ENCODE data around the gene AFF4. TPM values are rescaled to one million over a fixed set of nuclear protein-coding genes. Genes with fewer than 3 reads are reported as not detected.

AFF4 gene
- polyA plus RNA-seq, 1 of the 3 experiments (the other 2 are of a cell fraction), result 8.1 TPM

GRCh38 chr5:132927355-132928061 lies 35.9 kb downstream of the AFF4 start:
- Histone ChIP-seq H3K9me3 (no peaks in the 10 kb centered on the region), H3K9ac (no peak overlapping the region), H3K4me2 (no peak overlapping the region), H3K27ac (ENCODE audit: low read depth in 2 of 2, low read length in 1 of 2) (peak overlapping the region in 1 of 2 experiments; percentile 44; a peak in 2 of 4 replicates), H3K36me3 (replicated peaks in 1 of 2; ENCODE audit: control insufficient read depth in 1 of 2, insufficient read depth in 2 of 2, low read length in 1 of 2) (peaks cover 62 to 86% of the 10 kb centered on the region in 2 experiments), H2AFZ (ENCODE audit: low read depth) (no peak overlapping the region), H3K4me1 (ENCODE audit: control insufficient read depth in 1 of 2, insufficient read depth in 2 of 2, low read depth in 1 of 2, low read length in 1 of 2) (no peaks in the 10 kb centered on the region; a peak in 1 of 4 replicates), H3K9me2 (no peaks in the 10 kb centered on the region), H3K27me3 (ENCODE audit: insufficient read depth) (no peaks in the 10 kb centered on the region), H3K4me3 (ENCODE audit: low read depth in 2 of 2, low read length in 1 of 2) (no peak overlapping the region), H3F3A (replicated peaks; ENCODE audit: insufficient read depth) (peaks cover 17% of the 10 kb centered on the region), H4K20me1 (ENCODE audit: insufficient read depth) (peaks cover 53% of the 10 kb centered on the region), H3K79me2 (ENCODE audit: insufficient read depth) (peaks cover 97% of the 10 kb centered on the region)
- ChIA-PET CTCF (interaction anchor here (0.7 kb wide), 2 partner anchors 37 to 97 kb away, joined by 3 read pairs; partner anchors contain the start of gene SHROOM1), POLR2A (no interaction called here)
- 82% methylated on average over 2 of the region's 2 CpGs for WGBS (ENCODE audit: low lambda C conversion rate)
- TF ChIP-seq FOSL2 (IDR thresholded peaks at IDR 0.05; ENCODE audit: borderline replicate concordance, low read depth), result no peak
- DNase-seq, result no peak

DNA sequence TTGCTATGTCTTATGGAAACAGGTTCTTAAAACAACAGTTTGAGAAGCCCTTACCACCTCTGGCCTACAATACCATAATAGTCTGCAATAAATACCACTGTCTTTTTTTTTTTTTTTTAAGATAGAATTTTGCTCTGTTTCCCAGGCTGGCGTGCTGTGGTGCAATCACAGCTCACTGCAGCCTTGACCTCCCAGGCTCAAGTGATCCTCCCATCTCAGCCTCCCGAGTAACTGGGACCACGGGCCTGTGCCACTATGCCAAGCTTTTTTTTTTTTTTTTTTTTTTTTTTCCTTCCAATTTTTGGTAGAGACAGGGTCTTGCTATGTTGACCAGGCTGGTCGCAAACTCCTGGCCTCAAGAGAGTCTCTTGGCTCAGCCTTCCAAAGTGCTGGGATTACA lies 37.0 kb downstream of the AFF4 start:
- 97% methylated on average over 4 of the region's 4 CpGs for WGBS (ENCODE audit: low lambda C conversion rate)
- Histone ChIP-seq H4K20me1 (ENCODE audit: insufficient read depth) (peaks cover 52% of the 10 kb centered on the region), H3K9ac (no peak overlapping the region), H3K4me1 (ENCODE audit: control insufficient read depth in 1 of 2, insufficient read depth in 2 of 2, low read depth in 1 of 2, low read length in 1 of 2) (no peaks in the 10 kb centered on the region; a peak in 1 of 4 replicates), H2AFZ (ENCODE audit: low read depth) (no peak overlapping the region), H3K4me3 (ENCODE audit: low read depth in 2 of 2, low read length in 1 of 2) (no peak overlapping the region), H3K9me2 (no peaks in the 10 kb centered on the region), H3K79me2 (ENCODE audit: insufficient read depth) (peaks cover 98% of the 10 kb centered on the region), H3F3A (replicated peaks; ENCODE audit: insufficient read depth) (peaks cover 12% of the 10 kb centered on the region), H3K9me3 (no peaks in the 10 kb centered on the region), H3K4me2 (no peak overlapping the region), H3K27ac (ENCODE audit: low read depth in 2 of 2, low read length in 1 of 2) (no peak overlapping the region; a peak in 1 of 4 replicates), H3K27me3 (ENCODE audit: insufficient read depth) (no peaks in the 10 kb centered on the region), H3K36me3 (replicated peaks in 1 of 2; ENCODE audit: control insufficient read depth in 1 of 2, insufficient read depth in 2 of 2, low read length in 1 of 2) (peaks cover 58 to 83% of the 10 kb centered on the region in 2 experiments)
- POLR2A ChIA-PET, result no interaction called here
- no peak for DNase-seq
- CTCF ChIA-PET, result interaction anchor here (0.7 kb wide), 2 partner anchors 35 to 96 kb away, joined by 3 read pairs; partner anchors contain the start of gene SHROOM1
- TF ChIP-seq FOXJ3 (CRISPR knock-in tag; IDR thresholded peaks at IDR 0.05) (no peak), TEAD4 (IDR thresholded peaks at IDR 0.05; ENCODE audit: borderline replicate concordance, insufficient read depth) (no peak)

DNA sequence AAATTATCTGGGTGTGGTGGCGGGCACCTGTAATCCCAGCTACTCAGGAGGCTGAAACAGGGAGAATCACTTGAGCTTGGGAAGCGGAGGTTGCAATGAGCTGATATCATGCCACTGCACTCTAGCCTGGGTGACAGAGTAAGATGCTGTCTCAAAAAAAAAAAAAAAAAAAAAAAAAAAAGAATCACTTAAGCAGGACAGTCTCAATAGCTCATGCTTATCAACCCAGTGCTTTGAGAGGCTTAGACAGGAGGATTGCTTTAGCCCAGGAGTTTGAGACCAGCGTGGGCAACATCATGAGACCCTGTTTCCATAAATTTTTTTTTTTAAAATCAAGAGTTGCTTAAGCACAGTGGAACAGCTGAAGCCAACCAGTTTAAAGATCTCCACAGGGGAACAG lies 47.3 kb downstream of the AFF4 start:
- no peak for DNase-seq
- TF ChIP-seq MAX (IDR thresholded peaks at IDR 0.05; ENCODE audit: low read depth), result no peak
- TF ChIP-seq FOSL2 (IDR thresholded peaks at IDR 0.05; ENCODE audit: borderline replicate concordance, low read depth), result no peak
- no peak for TF ChIP-seq SIN3A (IDR thresholded peaks at IDR 0.05; ENCODE audit: borderline replicate concordance, low read depth, low read length)
- no peak for TF ChIP-seq TAF1 (IDR thresholded peaks at IDR 0.05; ENCODE audit: borderline replicate concordance, low read depth, low read length)
- no peak for TF ChIP-seq EP300 (IDR thresholded peaks at IDR 0.05; ENCODE audit: borderline replicate concordance in 1 of 2, low read depth in 1 of 2, low read length in 1 of 2)
- no peak for TF ChIP-seq EZH2phosphoT487 (IDR thresholded peaks at IDR 0.05; ENCODE audit: borderline replicate concordance, low read depth)
- TF ChIP-seq CHD2 (IDR thresholded peaks at IDR 0.05; ENCODE audit: low read length, partially characterized antibody), result no peak
- TF ChIP-seq TEAD4 (IDR thresholded peaks at IDR 0.05; ENCODE audit: borderline replicate concordance, insufficient read depth), result no peak
- no peak for TF ChIP-seq NFIC (IDR thresholded peaks at IDR 0.05; ENCODE audit: borderline replicate concordance)
- ChIA-PET POLR2A (no interaction called here), CTCF (no interaction called here)
- H3K27ac ChIP-seq (ENCODE audit: low read depth in 2 of 2, low read length in 1 of 2), result no peak overlapping the region
- H3K9me3 ChIP-seq, result no peaks in the 10 kb centered on the region
- no peaks in the 10 kb centered on the region for H3K27me3 ChIP-seq (ENCODE audit: insufficient read depth)
- H3K9me2 ChIP-seq, result no peaks in the 10 kb centered on the region
- H2AFZ ChIP-seq (ENCODE audit: low read depth), result no peak overlapping the region
- no peak overlapping the region for H3K4me3 ChIP-seq (ENCODE audit: low read depth in 2 of 2, low read length in 1 of 2)
- H4K20me1 ChIP-seq (ENCODE audit: insufficient read depth), result peaks cover 51% of the 10 kb centered on the region
- H3K79me2 ChIP-seq (ENCODE audit: insufficient read depth), result peaks cover 95% of the 10 kb centered on the region
- 98% methylated on average over 3 of the region's 3 CpGs for WGBS (ENCODE audit: low lambda C conversion rate)
- H3K4me2 ChIP-seq, result no peak overlapping the region
- peaks cover 20% of the 10 kb centered on the region for H3F3A ChIP-seq (replicated peaks; ENCODE audit: insufficient read depth)
- H3K9ac ChIP-seq, result no peak overlapping the region
- H3K36me3 ChIP-seq (replicated peaks in 1 of 2; ENCODE audit: control insufficient read depth in 1 of 2, insufficient read depth in 2 of 2, low read length in 1 of 2), result peaks cover 18 to 59% of the 10 kb centered on the region in 2 experiments
- H3K4me1 ChIP-seq (ENCODE audit: control insufficient read depth in 1 of 2, insufficient read depth in 2 of 2, low read depth in 1 of 2, low read length in 1 of 2), result no peaks in the 10 kb centered on the region
